ENCODE measurements around the gene NUP133.

GRCh38 chr1:229406798-229407197 lies 101.3 kb downstream of the NUP133 start:
- TF ChIP-seq, protein P1, sequence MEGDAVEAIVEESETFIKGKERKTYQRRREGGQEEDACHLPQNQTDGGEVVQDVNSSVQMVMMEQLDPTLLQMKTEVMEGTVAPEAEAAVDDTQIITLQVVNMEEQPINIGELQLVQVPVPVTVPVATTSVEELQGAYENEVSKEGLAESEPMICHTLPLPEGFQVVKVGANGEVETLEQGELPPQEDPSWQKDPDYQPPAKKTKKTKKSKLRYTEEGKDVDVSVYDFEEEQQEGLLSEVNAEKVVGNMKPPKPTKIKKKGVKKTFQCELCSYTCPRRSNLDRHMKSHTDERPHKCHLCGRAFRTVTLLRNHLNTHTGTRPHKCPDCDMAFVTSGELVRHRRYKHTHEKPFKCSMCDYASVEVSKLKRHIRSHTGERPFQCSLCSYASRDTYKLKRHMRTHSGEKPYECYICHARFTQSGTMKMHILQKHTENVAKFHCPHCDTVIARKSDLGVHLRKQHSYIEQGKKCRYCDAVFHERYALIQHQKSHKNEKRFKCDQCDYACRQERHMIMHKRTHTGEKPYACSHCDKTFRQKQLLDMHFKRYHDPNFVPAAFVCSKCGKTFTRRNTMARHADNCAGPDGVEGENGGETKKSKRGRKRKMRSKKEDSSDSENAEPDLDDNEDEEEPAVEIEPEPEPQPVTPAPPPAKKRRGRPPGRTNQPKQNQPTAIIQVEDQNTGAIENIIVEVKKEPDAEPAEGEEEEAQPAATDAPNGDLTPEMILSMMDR (IDR thresholded peaks at IDR 0.05; ENCODE audit: low read depth, low read length), result no peak
- no peak for TF ChIP-seq POLR2A (IDR thresholded peaks at IDR 0.05; ENCODE audit: extremely low read depth, insufficient read length)
- TF ChIP-seq MAX (IDR thresholded peaks at IDR 0.05; ENCODE audit: low read depth, low read length), result no peak
- no peak for TF ChIP-seq MYC (IDR thresholded peaks at IDR 0.05; ENCODE audit: low read depth, low read length)

Data from NB4 (cell line).